HFF-Myc (cell line): Measurements from ENCODE around the gene CSNK1G1.
"Not testable (repeated sequence)": the region's sequence is repeated elsewhere in the genome, so short reads cannot be mapped to it uniquely, and the experiment has no call there.

Experiments used
- DNase-seq: peaks from one replicate; pipeline ENCODE4 v3.0.0-alpha.2; 2011; ENCODE audit warnings: low read depth; ENCODE audit errors: extremely low read depth
- H3K4me3 ChIP-seq: replicated peaks from 2 replicates; pipeline ENCODE4 v1.5.1; 2011; ENCODE audit warnings: low read depth, mild to moderate bottlenecking, control low read depth, low read length
- CTCF ChIP-seq: IDR thresholded peaks from 2 replicates; pipeline ENCODE4 v1.5.1; 2012; ENCODE audit warnings: mild to moderate bottlenecking, low read depth, low read length, control low read depth; ENCODE audit errors: missing control alignments

CSNK1G1 gene

GRCh38 chr15:64348455-64348854, 7.5 kb downstream of the CSNK1G1 start:
- no peak for DNase-seq
- TF ChIP-seq CTCF, result no peak
- H3K4me3 ChIP-seq, result no peak overlapping the region

- not testable (repeated sequence) for H3K4me3 ChIP-seq, DNase-seq
These were observed 9.7 kb downstream of the CSNK1G1 start for GRCh38 chr15:64346242-64346641.

- no peak for DNase-seq
- no peak overlapping the region for H3K4me3 ChIP-seq
- TF ChIP-seq CTCF, result no peak
These were observed 11.2 kb downstream of the CSNK1G1 start for GRCh38 chr15:64344651-64345294.

- no peak for DNase-seq
- no peak for TF ChIP-seq CTCF
- no peak overlapping the region for H3K4me3 ChIP-seq
These were observed 12.1 kb downstream of the CSNK1G1 start for GRCh38 chr15:64343841-64344240.

GRCh38 chr15:64343222-64343621, 12.8 kb downstream of the CSNK1G1 start:
- H3K4me3 ChIP-seq, result no peak overlapping the region
- no peak for TF ChIP-seq CTCF
- no peak for DNase-seq

GRCh38 chr15:64341961-64342360, 14.0 kb downstream of the CSNK1G1 start:
- DNase-seq, result no peak
- TF ChIP-seq CTCF, result no peak
- H3K4me3 ChIP-seq, result no peak overlapping the region

GRCh38 chr15:64340355-64340754, 15.6 kb downstream of the CSNK1G1 start:
- TF ChIP-seq CTCF, result no peak
- H3K4me3 ChIP-seq, result no peak overlapping the region
- DNase-seq, result no peak
